HG02885 (cell line): Measurements from ENCODE around the gene TRIOBP.
"Not testable (repeated sequence)": the region's sequence is repeated elsewhere in the genome, so short reads cannot be mapped to it uniquely, and the experiment has no call there.

ENCODE experiments used
- ATAC-seq: cut with Tn5 transposase; IDR thresholded peaks from one replicate; pipeline ENCODE4 v1.9.1; 2021; ENCODE audit warnings: mild to moderate bottlenecking; ENCODE audit not compliant: unreplicated experiment, poor library complexity

Gene TRIOBP

GRCh38 chr22:37690901-37691504 is 5.8 kb upstream of the TRIOBP start:
- no peak for ATAC-seq

- no peak for ATAC-seq
These were observed 4.1 kb upstream of the TRIOBP start for GRCh38 chr22:37692627-37693285.

- ATAC-seq = not testable (repeated sequence)
These were observed 2.7 kb upstream of the TRIOBP start for GRCh38 chr22:37694131-37694530.

- ATAC-seq = not testable (repeated sequence)
These were observed 590 bp upstream of the TRIOBP start for GRCh38 chr22:37696260-37696656.

- ATAC-seq = no peak
These were observed 639 bp downstream of the TRIOBP start for GRCh38 chr22:37697538-37697835.

GRCh38 chr22:37701141-37701786 is 4.4 kb downstream of the TRIOBP start:
- ATAC-seq = no peak

GRCh38 chr22:37703906-37704305 is 7.1 kb downstream of the TRIOBP start:
- ATAC-seq = no peak

- ATAC-seq = no peak
These were observed 7.8 kb downstream of the TRIOBP start for GRCh38 chr22:37704645-37705044.

GRCh38 chr22:37705205-37705604 is 8.4 kb downstream of the TRIOBP start:
- ATAC-seq = no peak

- ATAC-seq = no peak
These were observed 12.0 kb downstream of the TRIOBP start for GRCh38 chr22:37708580-37709444.

GRCh38 chr22:37709445-37709765 is 12.6 kb downstream of the TRIOBP start:
- ATAC-seq = no peak

GRCh38 chr22:37710675-37711074 is 13.8 kb downstream of the TRIOBP start:
- ATAC-seq = no peak

- no peak for ATAC-seq
These were observed 14.6 kb downstream of the TRIOBP start for GRCh38 chr22:37711490-37711889.

- ATAC-seq = no peak
These were observed 16.9 kb downstream of the TRIOBP start for GRCh38 chr22:37713761-37714160.

GRCh38 chr22:37714634-37715033 is 17.8 kb downstream of the TRIOBP start:
- no peak for ATAC-seq

GRCh38 chr22:37715760-37716159 is 18.9 kb downstream of the TRIOBP start:
- ATAC-seq = no peak

- no peak for ATAC-seq
These were observed 19.9 kb downstream of the TRIOBP start for GRCh38 chr22:37716708-37717107.

- ATAC-seq = not testable (repeated sequence)
These were observed 20.4 kb downstream of the TRIOBP start for GRCh38 chr22:37717235-37717634.

- not testable (repeated sequence) for ATAC-seq
These were observed 21.0 kb downstream of the TRIOBP start for GRCh38 chr22:37717746-37718305.

GRCh38 chr22:37725551-37726240 is 28.8 kb downstream of the TRIOBP start:
- ATAC-seq = no peak
